Kidney (tissue), 14 donors: ENCODE results near the gene MCRIP2. TPM values are rescaled to one million over a fixed set of nuclear protein-coding genes. Genes with fewer than 3 reads are reported as not detected.

Source experiments
- DNase-seq, 5 donors: peaks; one replicate each; pipeline ENCODE4 v3.0.0-alpha.2; 2013 to 2020
- FAIRE-seq: peaks from 2 replicates; lab custom pipeline; 2012; peaks lifted over from hg19 to GRCh38; lab: Jason Lieb, UNC
- H3K27ac ChIP-seq, 2 donors: one replicate each; pipeline ENCODE4 v1.7.0; 2013; ENCODE audit warnings: low read depth in 2 of 2, low read length in 2 of 2, inconsistent platforms in 1 of 2
- H3K27me3 ChIP-seq: one replicate; pipeline ENCODE4 v1.7.1; 2013; ENCODE audit warnings: low read length, inconsistent platforms; ENCODE audit not compliant: control insufficient read depth, insufficient read depth
- H3K36me3 ChIP-seq, 3 donors: one replicate each; pipeline versions ENCODE4 v1.7.0 to v1.7.1; 2013; ENCODE audit warnings: low read length in 3 of 3, control low read depth in 1 of 3, inconsistent platforms in 1 of 3; ENCODE audit not compliant: insufficient read depth in 3 of 3, control insufficient read depth in 2 of 3
- H3K4me1 ChIP-seq, 3 donors: one replicate each; pipeline versions ENCODE4 v1.7.0 to v1.7.1; 2013; ENCODE audit warnings: low read length in 3 of 3, inconsistent platforms in 1 of 3, low read depth in 1 of 3; ENCODE audit not compliant: control insufficient read depth in 2 of 3, insufficient read depth in 2 of 3
- H3K4me3 ChIP-seq, 3 donors: one replicate each; pipeline versions ENCODE4 v1.7.0 to v1.8.1; 2013; ENCODE audit warnings: low read length in 3 of 3, control low read depth in 1 of 3, inconsistent platforms in 1 of 3
- H3K9ac ChIP-seq, 3 donors: one replicate each; pipeline versions ENCODE4 v1.7.0 to v1.7.1; 2013; ENCODE audit warnings: low read length in 3 of 3, control low read depth in 1 of 3, inconsistent platforms in 1 of 3
- H3K9me3 ChIP-seq, 3 donors: one replicate each; pipeline versions ENCODE4 v1.7.0 to v1.7.1; 2013; ENCODE audit warnings: low read length in 3 of 3, control low read depth in 1 of 3, inconsistent platforms in 1 of 3; ENCODE audit not compliant: control insufficient read depth in 2 of 3, insufficient read depth in 1 of 3
- intact Hi-C: fragments of 100-400 bp; cut with DNase I; formaldehyde crosslinking; loops from one replicate; pipeline ENCODE4 v1.11.1; 2022
- polyA plus RNA-seq: library from polyadenylated mRNA; stranded (reverse); fragments of 350-450 nt; fragmentation: Illumina TruSeq; extraction: RNeasy Lipid Tissue Mini Kit (QIAGEN cat#74804); gene quantifications from one replicate; pipeline ENCODE4 v1.2.3, GENCODE V29; 2014; ENCODE audit warnings: low read depth, low replicate concordance; ENCODE audit not compliant: insufficient read depth
- total RNA-seq: library from RNA; stranded (reverse); fragmentation: NEBNext Ultra II Directional; extraction: Animal tissue kit (Norgen Biotek cat#: 25700); gene quantifications from one replicate; pipeline ENCODE4 v1.2.1, GENCODE V29; 2021
- TF ChIP-seq, protein P1 (sequence below): IDR thresholded peaks from 3 replicates; pipeline ENCODE4 v1.5.1; 2012; ENCODE audit warnings: mild to moderate bottlenecking, moderate library complexity, borderline replicate concordance; ENCODE audit not compliant: insufficient read depth; ENCODE audit errors: extremely low read depth
- donor health status: control.
- donor health status: control.
- donor health status: control.
- donor health status: control.
- donor health status: control.
- donor health status: DM: yes; HTN: yes; CAD: no.
- donor health status: Normal renal cell carcinoma (clear cell type).

Gene MCRIP2
- total and polyA plus RNA-seq, 2 donors from 2014 or later, result 36.9 to 265 TPM

DNA sequence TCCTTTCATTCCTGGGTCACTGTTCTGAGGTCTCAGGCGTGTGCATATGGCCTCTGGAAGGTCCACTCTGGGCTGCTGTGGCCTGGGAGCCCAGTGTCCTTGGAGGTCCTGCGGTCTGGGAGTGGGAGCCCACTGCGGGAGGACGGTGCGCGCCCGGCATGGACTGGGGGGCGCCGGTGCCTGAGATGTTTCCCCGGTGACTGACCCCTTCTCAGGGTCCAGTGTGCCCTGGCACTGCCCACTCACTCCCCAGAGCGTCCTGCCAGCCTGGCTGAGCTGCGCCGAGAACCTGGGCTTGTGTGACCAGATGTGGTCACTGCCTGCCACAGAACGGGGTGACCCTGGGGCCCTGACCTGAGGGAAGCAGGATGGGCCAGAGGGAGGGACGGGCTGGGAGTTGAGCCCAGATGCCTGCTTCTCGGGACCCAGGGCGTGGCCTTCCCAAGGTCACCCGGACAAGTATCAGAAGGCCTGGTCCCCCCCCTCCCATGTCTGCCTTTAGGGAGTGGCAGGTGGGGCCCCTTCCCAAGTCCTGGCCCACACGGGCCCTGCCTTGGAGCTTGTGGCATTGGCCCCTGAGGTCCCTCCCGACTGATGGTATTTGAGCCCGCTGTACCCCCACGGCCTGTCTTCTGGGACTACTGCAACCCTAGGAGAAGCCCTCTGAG, 32.7 kb downstream of the MCRIP2 start:
- Histone ChIP-seq H3K36me3 (peaks cover 0 to 12% (median 10%) of the 10 kb centered on the region in 3 donors), H3K4me1 (peaks cover 0 to 9% (median 0%) of the 10 kb centered on the region in 3 donors), H3K9me3 (no peaks in the 10 kb centered on the region), H3K27ac (no peak overlapping the region), H3K27me3 (no peaks in the 10 kb centered on the region), H3K9ac (no peak overlapping the region), H3K4me3 (no peak overlapping the region)
- no peak for FAIRE-seq
- intact Hi-C loops, result no loop called here
- DNase-seq, result no peak
- TF ChIP-seq, protein P1, sequence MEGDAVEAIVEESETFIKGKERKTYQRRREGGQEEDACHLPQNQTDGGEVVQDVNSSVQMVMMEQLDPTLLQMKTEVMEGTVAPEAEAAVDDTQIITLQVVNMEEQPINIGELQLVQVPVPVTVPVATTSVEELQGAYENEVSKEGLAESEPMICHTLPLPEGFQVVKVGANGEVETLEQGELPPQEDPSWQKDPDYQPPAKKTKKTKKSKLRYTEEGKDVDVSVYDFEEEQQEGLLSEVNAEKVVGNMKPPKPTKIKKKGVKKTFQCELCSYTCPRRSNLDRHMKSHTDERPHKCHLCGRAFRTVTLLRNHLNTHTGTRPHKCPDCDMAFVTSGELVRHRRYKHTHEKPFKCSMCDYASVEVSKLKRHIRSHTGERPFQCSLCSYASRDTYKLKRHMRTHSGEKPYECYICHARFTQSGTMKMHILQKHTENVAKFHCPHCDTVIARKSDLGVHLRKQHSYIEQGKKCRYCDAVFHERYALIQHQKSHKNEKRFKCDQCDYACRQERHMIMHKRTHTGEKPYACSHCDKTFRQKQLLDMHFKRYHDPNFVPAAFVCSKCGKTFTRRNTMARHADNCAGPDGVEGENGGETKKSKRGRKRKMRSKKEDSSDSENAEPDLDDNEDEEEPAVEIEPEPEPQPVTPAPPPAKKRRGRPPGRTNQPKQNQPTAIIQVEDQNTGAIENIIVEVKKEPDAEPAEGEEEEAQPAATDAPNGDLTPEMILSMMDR, result no peak

DNA sequence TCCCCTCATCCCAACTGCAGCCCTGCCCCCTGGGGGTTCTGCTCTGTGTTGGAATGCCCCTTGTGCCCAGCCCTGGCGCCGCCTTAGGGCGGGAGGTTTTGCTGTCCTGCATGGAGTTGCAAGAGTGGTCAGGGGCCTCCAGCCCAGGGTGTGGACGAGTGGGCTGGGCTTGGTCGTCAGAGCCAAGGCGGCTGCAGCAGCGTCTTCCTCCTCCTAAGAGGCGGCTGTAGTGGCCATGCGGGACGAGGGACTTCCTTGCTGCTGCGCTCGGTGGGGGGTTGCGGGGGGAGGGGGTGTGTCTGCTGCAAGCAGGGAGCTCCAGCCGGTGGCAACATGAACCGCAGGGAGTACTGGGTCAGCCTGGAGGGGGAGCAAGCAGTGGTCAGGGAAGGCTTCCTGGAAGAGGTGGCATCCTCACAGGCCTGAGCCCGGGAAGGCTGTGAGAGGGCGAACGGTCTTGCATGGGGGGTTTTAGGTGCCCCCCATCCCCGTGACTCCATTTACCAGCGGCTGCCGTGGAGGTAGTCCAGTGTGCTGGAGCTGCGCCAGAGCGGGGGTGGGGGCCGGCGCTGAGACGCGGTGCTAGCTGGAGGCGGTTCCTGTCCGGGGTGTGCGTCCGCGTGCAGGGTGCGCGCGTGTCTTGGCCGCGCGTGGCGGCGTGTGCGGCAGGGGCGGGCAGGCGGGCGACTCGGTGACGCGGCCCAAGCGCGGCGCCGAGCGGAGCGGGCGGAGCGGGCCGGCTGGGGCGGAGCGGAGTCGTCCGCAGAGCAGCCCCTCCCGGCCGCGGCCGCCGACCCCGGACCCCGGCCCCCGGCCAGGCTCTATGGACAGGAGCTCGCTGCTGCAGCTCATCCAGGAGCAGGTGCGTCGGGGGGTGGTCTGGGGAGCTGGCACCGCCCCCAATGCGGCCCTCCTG, 33.6 kb downstream of the MCRIP2 start, which contains the start of gene RHBDL1:
TSS of gene RHBDL1 (plus strand) at position 704 of the 916 bp plus-strand sequence. CDS start at position 824, 120 bp downstream.
- DNase-seq (peak in 4 of 5 donors; percentile 42 to 77 (median 58)), FAIRE-seq (no peak)
- Histone ChIP-seq H3K27me3 (no peaks in the 10 kb centered on the region), H3K4me3 (peak within 1 kb of the TSS in 1 of 3 donors; percentile 32), H3K36me3 (peaks cover 0 to 10% (median 9%) of the 10 kb centered on the region in 3 donors), H3K9ac (no peak within 1 kb of the TSS), H3K27ac (no peak within 1 kb of the TSS), H3K4me1 (peaks cover 0 to 10% (median 0%) of the 10 kb centered on the region in 3 donors), H3K9me3 (no peaks in the 10 kb centered on the region)
- intact Hi-C loops, result no loop called here
- TF ChIP-seq, protein P1, result no peak

DNA sequence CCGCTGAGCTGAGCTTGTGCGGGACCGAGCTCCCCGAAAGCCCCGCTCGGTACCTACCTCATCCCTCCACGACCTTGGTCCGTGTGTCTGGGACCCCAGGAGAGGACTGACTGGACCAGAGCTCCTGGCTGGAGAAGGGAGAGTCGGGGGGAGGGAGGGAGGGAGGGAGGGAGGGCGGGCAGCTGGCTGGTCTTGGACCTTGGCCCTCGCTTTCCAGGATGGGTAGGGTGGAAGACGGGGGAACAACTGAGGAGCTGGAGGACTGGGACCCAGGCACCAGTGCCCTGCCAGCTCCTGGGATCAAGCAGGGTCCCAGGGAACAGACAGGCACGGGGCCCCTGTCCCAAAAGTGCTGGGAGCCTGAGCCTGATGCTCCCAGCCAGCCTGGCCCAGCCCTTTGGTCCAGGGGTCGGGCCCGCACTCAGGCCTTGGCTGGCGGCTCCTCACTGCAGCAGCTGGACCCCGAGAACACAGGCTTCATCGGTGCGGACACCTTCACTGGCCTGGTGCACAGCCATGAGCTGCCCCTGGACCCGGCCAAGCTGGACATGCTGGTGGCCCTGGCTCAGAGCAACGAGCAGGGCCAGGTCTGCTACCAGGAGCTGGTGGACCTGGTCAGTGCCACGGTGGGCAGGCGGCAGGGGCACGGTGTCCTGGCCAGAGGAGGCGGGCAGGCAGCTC, 34.4 kb downstream of the MCRIP2 start:
- FAIRE-seq (no peak), DNase-seq (no peak)
- Histone ChIP-seq H3K4me3 (no peak overlapping the region), H3K4me1 (peaks cover 0 to 13% (median under 1%) of the 10 kb centered on the region in 3 donors), H3K27me3 (no peaks in the 10 kb centered on the region), H3K36me3 (peaks cover 0 to 10% (median under 1%) of the 10 kb centered on the region in 3 donors), H3K9ac (no peak overlapping the region), H3K9me3 (no peaks in the 10 kb centered on the region), H3K27ac (no peak overlapping the region)
- TF ChIP-seq, protein P1, result no peak
- intact Hi-C loops, result no loop called here
